GM12891 (cell line): ENCODE measurements around the gene LRRC49.

Source experiments
- PAX5 ChIP-seq: IDR thresholded peaks from 2 replicates; pipeline ENCODE4 v1.6.1; 2011; ENCODE audit warnings: low read length, moderate library complexity, mild to moderate bottlenecking; ENCODE audit not compliant: insufficient read depth, severe bottlenecking
- POLR2A ChIP-seq: IDR thresholded peaks from 2 replicates; pipeline ENCODE4 v1.6.1; 2011; ENCODE audit warnings: low read depth, low read length, control low read depth
- POLR2AphosphoS5 ChIP-seq: IDR thresholded peaks from 2 replicates; pipeline ENCODE4 v1.6.1; 2011; ENCODE audit warnings: low read depth, low read length, control low read depth
- SPI1 ChIP-seq: IDR thresholded peaks from 2 replicates; pipeline ENCODE4 v1.6.1; 2011; ENCODE audit warnings: low read depth, low read length, control low read depth
- TAF1 ChIP-seq: IDR thresholded peaks from 2 replicates; pipeline ENCODE4 v1.6.1; 2011; ENCODE audit warnings: low read depth, low read length, control low read depth

DNA sequence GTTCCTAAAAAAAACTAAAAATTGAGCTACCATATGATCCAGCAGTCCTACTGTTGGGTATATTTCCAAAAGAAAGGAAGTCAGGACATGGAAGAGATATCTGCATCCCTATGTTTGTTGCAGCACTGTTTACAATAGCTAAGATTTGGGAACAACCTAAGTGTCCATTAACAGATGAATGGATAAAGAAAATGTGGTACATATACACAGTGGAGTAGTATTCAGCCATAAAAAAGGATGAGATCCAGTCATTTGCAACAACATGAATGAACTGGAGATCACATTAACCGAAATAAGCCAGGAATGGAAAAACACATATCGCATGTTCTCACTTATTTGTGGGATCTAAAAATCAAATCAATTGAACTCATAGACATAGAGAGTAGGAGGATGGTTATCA, 29.5 kb downstream of the LRRC49 start:
- TF ChIP-seq TAF1 (no peak), POLR2AphosphoS5 (no peak), POLR2A (no peak), PAX5 (no peak), SPI1 (no peak)
